Naive thymus-derived CD8-positive, alpha-beta T cell (primary cell): ENCODE data around the gene MYD88. TPM values are rescaled to one million over a fixed set of nuclear protein-coding genes. Genes with fewer than 3 reads are reported as not detected.
"Not testable (repeated sequence)": the region's sequence is repeated elsewhere in the genome, so short reads cannot be mapped to it uniquely, and the experiment has no call there.

Experiments used
- ATAC-seq, 2 donors: fragments of 150-1000 bp; cut with Tn5 transposase in 1 of 2; sonication (Bioruptor Pico), chemical (Tn5 transposase) in 1 of 2; 1 replicate in 1 of 2; 2 replicates in 1 of 2; pipeline ENCODE4 v1.10.0; 2021; ENCODE audit warnings: mild to moderate bottlenecking in 2 of 2, moderate library complexity in 2 of 2
- POLR2A ChIA-PET: fragments of 350-600 bp; sonication (Branson Sonifier 250); formaldehyde crosslinking; loops from one replicate; lab custom pipeline; 2021; ENCODE audit warnings: antibody characterized with exemption; lab: Charles Lee
- DNase-seq, 10 donors: peaks; one replicate each; pipeline versions ENCODE4 v3.0.0 to v3.0.0-alpha.2; 2020 to 2022
- H3K27ac Mint-ChIP-seq, 10 donors: one replicate each; pipeline ENCODE4 v1.8.0; 2020 to 2022; ENCODE audit warnings: mild to moderate bottlenecking in 10 of 10, mixed read lengths in 10 of 10, moderate library complexity in 4 of 10, inconsistent platforms in 1 of 10
- H3K27me3 Mint-ChIP-seq, 5 donors: one replicate each; pipeline ENCODE4 v1.8.0; 2021 to 2022; ENCODE audit warnings: mixed read lengths in 5 of 5
- H3K36me3 Mint-ChIP-seq, 3 donors: one replicate each; pipeline ENCODE4 v1.8.0; 2020 to 2022; ENCODE audit warnings: mixed read lengths in 3 of 3, mild to moderate bottlenecking in 2 of 3, inconsistent platforms in 1 of 3
- H3K4me1 Mint-ChIP-seq, 4 donors: one replicate each; pipeline ENCODE4 v1.8.0; 2021 to 2022; ENCODE audit warnings: mixed read lengths in 4 of 4
- H3K4me3 Mint-ChIP-seq, 10 donors: one replicate each; pipeline ENCODE4 v1.8.0; 2020 to 2022; ENCODE audit warnings: mild to moderate bottlenecking in 10 of 10, mixed read lengths in 10 of 10, moderate library complexity in 6 of 10, inconsistent platforms in 1 of 10
- H3K9me3 Mint-ChIP-seq, 9 donors: one replicate each; pipeline ENCODE4 v1.8.0; 2020 to 2022; ENCODE audit warnings: mixed read lengths in 9 of 9, mild to moderate bottlenecking in 3 of 9, inconsistent platforms in 1 of 9, moderate library complexity in 1 of 9
- polyA plus RNA-seq, 3 donors: library from polyadenylated mRNA; unstranded; fragments of 300-500 nt; fragmentation: Illumina TruSeq; gene quantifications; one replicate each; pipeline ENCODE4 v1.2.3, GENCODE V29; 2021
- total RNA-seq, 8 experiments: library from RNA in 2 of 8; stranded (reverse) in 2 of 8; gene quantifications; one replicate each; pipeline ENCODE4 v1.2.3 and lab custom pipeline; 2021 to 2026

The MYD88 gene
- total and polyA plus RNA-seq, 5 experiments from 2014 or later: 40.6 to 73.9 (median 54.5) TPM

DNA sequence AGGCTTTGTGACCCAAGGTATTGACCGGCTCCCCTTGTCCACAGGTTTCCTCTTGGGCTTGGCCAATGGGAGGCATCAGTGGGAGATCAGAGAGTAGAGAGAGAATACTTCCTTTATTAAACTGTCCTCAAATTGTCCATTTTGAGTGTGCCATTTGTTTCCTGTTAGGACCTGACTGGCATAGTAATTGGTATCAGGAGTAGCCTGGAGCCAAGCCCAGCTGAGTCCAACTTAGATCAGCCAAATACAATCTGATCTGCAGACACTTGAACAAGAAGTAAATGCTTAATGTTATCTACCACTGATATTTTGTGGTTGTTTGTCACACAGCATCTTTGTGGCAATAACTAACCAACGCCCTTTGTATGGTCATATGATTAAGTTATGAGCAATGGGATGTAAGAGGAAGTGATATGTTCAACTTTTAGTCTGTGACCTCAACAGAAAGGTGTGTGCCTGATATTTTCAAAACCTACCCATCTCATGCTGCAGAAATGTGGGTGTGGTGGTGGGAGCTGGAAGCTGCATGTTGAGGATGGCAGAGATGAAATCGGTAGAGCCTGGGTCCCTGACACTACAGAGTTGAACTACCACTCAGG, 13.3 kb downstream of the MYD88 start:
- ATAC-seq (peak in 1 of 2 donors; percentile 57), DNase-seq (no peak)
- Mint-ChIP-seq H3K27me3 (no peaks in the 10 kb centered on the region), H3K4me3 (peak overlapping the region in 1 of 10 donors; percentile 40), H3K36me3 (peaks cover 0 to 4% (median 3%) of the 10 kb centered on the region in 3 donors), H3K27ac (peak overlapping the region in 6 of 10 donors; percentile 12 to 87 (median 62)), H3K4me1 (peaks cover 10 to 66% (median 22%) of the 10 kb centered on the region in 4 donors), H3K9me3 (peaks cover 0 to 12% (median 3%) of the 10 kb centered on the region in 9 donors)
- POLR2A ChIA-PET: no interaction called here

- Mint-ChIP-seq H3K27ac (peak overlapping the region in 4 of 10 donors; percentile 57 to 85 (median 70)), H3K36me3 (peaks cover 0 to under 1% (median 0%) of the 10 kb centered on the region in 3 donors), H3K4me3 (no peak overlapping the region), H3K9me3 (peaks cover 0 to 5% (median 0%) of the 10 kb centered on the region in 9 donors), H3K27me3 (no peaks in the 10 kb centered on the region), H3K4me1 (peaks cover 10 to 58% (median 20%) of the 10 kb centered on the region in 4 donors)
- POLR2A ChIA-PET: interaction anchor here (1.1 kb wide), 1 partner anchor 16 kb away, joined by 3 read pairs; the partner anchor contains the start of gene ACAA1
- no peak for DNase-seq
- no peak for ATAC-seq
Measured at GRCh38 chr3:38152609-38153008, 14.1 kb downstream of the MYD88 start.

DNA sequence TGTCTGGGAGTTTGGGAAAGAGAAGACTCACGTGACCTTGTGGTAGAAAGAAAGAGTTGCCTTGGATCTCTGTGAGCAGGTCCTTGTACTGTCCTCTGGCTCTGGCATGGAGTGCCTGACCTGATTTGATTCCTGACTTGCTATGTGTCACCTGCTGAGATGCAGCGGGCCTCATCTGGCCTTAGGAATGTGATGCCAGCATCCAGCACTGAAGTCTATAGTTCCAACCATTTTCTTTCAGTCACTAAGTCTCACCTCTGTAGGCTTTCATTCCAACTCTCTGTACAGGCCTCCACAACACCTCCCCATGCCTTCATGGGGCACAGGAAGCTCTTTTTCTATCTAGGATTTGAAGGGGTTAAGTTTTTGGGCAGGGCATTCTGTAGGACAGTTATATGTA, 14.8 kb downstream of the MYD88 start:
- POLR2A ChIA-PET: interaction anchor here (0.6 to 1.1 kb wide), 2 partner anchors 14 to 16 kb away, joined by 3 read pairs; partner anchors contain the start of gene ACAA1
- ATAC-seq (no peak), DNase-seq (no peak)
- Mint-ChIP-seq H3K9me3 (no peaks in the 10 kb centered on the region), H3K4me3 (no peak overlapping the region), H3K36me3 (no peaks in the 10 kb centered on the region), H3K27ac (peak overlapping the region in 2 of 10 donors; percentile 28 to 36), H3K27me3 (no peaks in the 10 kb centered on the region), H3K4me1 (peaks cover 8 to 52% (median 17%) of the 10 kb centered on the region in 4 donors)

DNA sequence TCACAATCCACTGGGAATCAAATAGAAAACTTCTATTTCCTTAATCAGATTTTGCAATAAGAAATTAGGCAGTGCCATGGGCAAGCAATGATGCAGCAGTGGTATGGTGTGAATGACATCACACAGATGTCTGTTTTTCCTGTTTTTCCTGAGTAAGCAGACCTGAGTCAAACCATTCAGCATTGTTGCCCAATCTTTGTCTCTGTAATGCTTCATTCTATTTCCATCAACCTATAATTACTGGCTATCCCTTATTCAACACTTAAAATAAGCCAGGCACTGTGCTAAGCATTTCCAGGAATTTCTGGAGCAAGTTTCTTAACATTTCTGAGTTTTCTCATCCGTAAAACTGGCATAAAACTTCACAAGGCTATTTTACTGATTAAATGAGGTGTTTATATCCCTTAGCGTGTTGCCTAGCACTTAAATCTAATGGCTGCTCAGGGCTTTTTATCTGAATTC, 15.6 kb downstream of the MYD88 start:
- H3K27me3 Mint-ChIP-seq: no peaks in the 10 kb centered on the region
- no peaks in the 10 kb centered on the region for H3K9me3 Mint-ChIP-seq
- peaks cover 8 to 48% (median 16%) of the 10 kb centered on the region in 4 donors for H3K4me1 Mint-ChIP-seq
- no peak overlapping the region for H3K4me3 Mint-ChIP-seq
- ATAC-seq (no peak), DNase-seq (no peak)
- H3K27ac Mint-ChIP-seq: no peak overlapping the region
- POLR2A ChIA-PET: interaction anchor here (0.6 to 1.2 kb wide), 3 partner anchors 11 to 16 kb away, joined by 3 to 9 read pairs (median 3); partner anchors contain the start of genes MYD88 and OXSR1
- H3K36me3 Mint-ChIP-seq: no peaks in the 10 kb centered on the region

DNA sequence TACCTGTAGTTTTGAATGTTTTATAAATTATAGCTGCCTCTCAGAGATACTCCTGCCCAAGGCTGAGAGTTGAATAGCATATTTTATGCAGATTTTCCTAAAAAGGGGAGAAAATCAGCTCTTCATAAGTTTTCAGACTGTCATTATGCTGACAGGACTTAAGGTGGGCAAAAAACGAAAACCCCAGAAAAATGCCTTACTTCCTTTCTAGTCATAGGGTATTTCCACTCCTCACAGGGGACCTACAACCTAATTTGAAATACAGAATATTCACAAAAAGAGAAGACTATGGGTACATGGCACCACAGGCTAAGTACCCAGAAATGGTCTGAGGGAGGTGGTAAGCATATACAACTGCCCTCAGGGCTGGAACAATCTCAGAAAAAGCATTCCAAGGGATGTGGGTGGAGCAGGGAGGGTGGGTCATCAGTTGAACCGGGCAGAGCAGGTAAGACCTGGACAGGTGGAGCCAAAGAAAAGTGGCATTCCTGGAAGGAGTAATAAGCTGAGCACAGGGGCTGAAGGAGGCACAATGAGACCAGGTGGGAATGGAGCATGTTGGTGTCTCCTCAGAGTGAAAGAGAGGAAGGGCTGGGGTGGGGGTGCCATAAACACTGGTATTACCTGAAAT, 16.3 kb downstream of the MYD88 start:
- Mint-ChIP-seq H3K4me1 (peaks cover 4 to 41% (median 11%) of the 10 kb centered on the region in 4 donors), H3K36me3 (no peaks in the 10 kb centered on the region), H3K27ac (no peak overlapping the region), H3K4me3 (peak overlapping the region in 1 of 10 donors; percentile 49), H3K9me3 (no peaks in the 10 kb centered on the region), H3K27me3 (no peaks in the 10 kb centered on the region)
- DNase-seq (no peak), ATAC-seq (no peak)
- POLR2A ChIA-PET: interaction anchor here (0.9 to 1.2 kb wide), 2 partner anchors 10 to 16 kb away, joined by 3 to 9 read pairs; partner anchors contain the start of genes MYD88 and OXSR1

GRCh38 chr3:38155825-38156224, 17.4 kb downstream of the MYD88 start:
- Mint-ChIP-seq H3K36me3 (no peaks in the 10 kb centered on the region), H3K4me1 (peaks cover 4 to 33% (median 10%) of the 10 kb centered on the region in 4 donors), H3K4me3 (no peak overlapping the region), H3K9me3 (no peaks in the 10 kb centered on the region), H3K27me3 (no peaks in the 10 kb centered on the region), H3K27ac (no peak overlapping the region)
- POLR2A ChIA-PET: interaction anchor here (0.7 kb wide), 1 partner anchor 11 kb away, joined by 3 read pairs; no protein-coding TSS in a partner anchor
- no peak for DNase-seq
- ATAC-seq: no peak

DNA sequence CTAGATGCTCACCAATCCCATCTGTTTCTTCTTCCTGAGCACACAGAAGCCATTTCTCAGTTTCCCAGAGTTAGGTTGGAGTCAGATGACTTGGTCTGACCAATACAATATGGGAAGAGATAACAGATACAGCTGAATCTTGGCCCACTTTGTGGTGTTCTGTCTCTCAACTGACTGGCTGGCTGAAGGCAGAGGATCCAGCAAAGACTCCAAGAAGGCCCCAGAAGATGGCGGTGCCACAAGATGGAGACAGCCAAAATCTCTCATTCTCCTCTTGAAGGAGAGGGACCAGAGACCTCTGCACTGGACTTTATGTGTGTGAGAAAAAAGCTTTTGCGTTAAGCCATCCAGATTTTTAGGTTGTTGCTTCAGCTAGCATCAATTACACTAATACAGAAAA, 18.7 kb downstream of the MYD88 start:
- no peak for ATAC-seq
- Mint-ChIP-seq H3K4me3 (no peak overlapping the region), H3K9me3 (no peaks in the 10 kb centered on the region), H3K27ac (no peak overlapping the region), H3K36me3 (no peaks in the 10 kb centered on the region), H3K4me1 (peaks cover 0 to 20% (median under 1%) of the 10 kb centered on the region in 4 donors), H3K27me3 (no peaks in the 10 kb centered on the region)
- no peak for DNase-seq
- POLR2A ChIA-PET: no interaction called here

DNA sequence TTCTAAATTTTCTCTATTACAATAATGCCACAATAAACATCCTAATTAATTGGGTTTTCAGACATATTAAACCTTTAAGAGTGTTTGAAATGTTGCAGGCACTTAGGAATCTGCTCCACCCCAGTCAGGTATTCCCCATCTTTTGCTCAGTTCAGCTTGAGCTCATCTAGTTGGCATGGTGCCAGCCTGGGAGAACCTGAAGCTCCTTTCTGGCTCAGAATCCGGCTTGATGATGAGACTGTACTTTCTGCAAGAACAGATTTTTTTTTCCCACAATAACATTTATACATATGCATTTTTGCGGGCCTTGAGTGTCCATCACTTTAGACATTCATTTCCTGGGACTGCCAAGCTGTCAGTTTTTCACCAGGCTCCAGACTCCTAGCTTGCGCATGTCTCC, 19.1 kb downstream of the MYD88 start:
- Mint-ChIP-seq H3K4me3 (no peak overlapping the region), H3K9me3 (no peaks in the 10 kb centered on the region), H3K27ac (no peak overlapping the region), H3K4me1 (peaks cover 0 to 17% (median 0%) of the 10 kb centered on the region in 4 donors), H3K27me3 (no peaks in the 10 kb centered on the region), H3K36me3 (no peaks in the 10 kb centered on the region)
- POLR2A ChIA-PET: no interaction called here
- ATAC-seq (no peak), DNase-seq (no peak)

GRCh38 chr3:38158472-38158871, 20.0 kb downstream of the MYD88 start:
- no peaks in the 10 kb centered on the region for H3K27me3 Mint-ChIP-seq
- DNase-seq (no peak), ATAC-seq (no peak)
- POLR2A ChIA-PET: interaction anchor here (0.9 kb wide), 1 partner anchor 19 kb away, joined by 5 read pairs; no protein-coding TSS in a partner anchor
- H3K4me3 Mint-ChIP-seq: no peak overlapping the region
- H3K9me3 Mint-ChIP-seq: no peaks in the 10 kb centered on the region
- no peaks in the 10 kb centered on the region for H3K36me3 Mint-ChIP-seq
- peaks cover 0 to 11% (median 0%) of the 10 kb centered on the region in 4 donors for H3K4me1 Mint-ChIP-seq
- no peak overlapping the region for H3K27ac Mint-ChIP-seq

- DNase-seq, H3K9me3 Mint-ChIP-seq, H3K4me3 Mint-ChIP-seq, H3K4me1 Mint-ChIP-seq, H3K27me3 Mint-ChIP-seq, ATAC-seq, POLR2A ChIA-PET, H3K36me3 Mint-ChIP-seq, H3K27ac Mint-ChIP-seq: not testable (repeated sequence)
Measured at GRCh38 chr3:38160704-38161103, 22.2 kb downstream of the MYD88 start.

GRCh38 chr3:38163117-38163840, 24.8 kb downstream of the MYD88 start:
- DNase-seq (peak in 3 of 10 donors; percentile 22 to 28 (median 27)), ATAC-seq (no peak)
- POLR2A ChIA-PET: interaction anchor here (5.8 kb wide), 1 partner anchor 24 kb away, joined by 192 read pairs; the partner anchor contains the start of genes ACAA1 and MYD88
- peaks cover 0 to 4% (median 0%) of the 10 kb centered on the region in 3 donors for H3K36me3 Mint-ChIP-seq
- H3K27ac Mint-ChIP-seq: peak overlapping the region in 8 of 10 donors; percentile 19 to 100 (median 100)
- no peaks in the 10 kb centered on the region for H3K9me3 Mint-ChIP-seq
- H3K4me1 Mint-ChIP-seq: peaks cover 21 to 35% (median 32%) of the 10 kb centered on the region in 4 donors
- H3K27me3 Mint-ChIP-seq: no peaks in the 10 kb centered on the region
- peak overlapping the region in 5 of 10 donors; percentile 3 to 67 (median 22) for H3K4me3 Mint-ChIP-seq
